ENCODE measurements around the gene FLYWCH1.
A peak's percentile ranks its signal among the peaks of the same experiment; 100 is the strongest.

Gene FLYWCH1

GRCh38 chr16:2900526-2901075, 11.1 kb upstream of the FLYWCH1 start:
- DNase-seq: no peak

DNA sequence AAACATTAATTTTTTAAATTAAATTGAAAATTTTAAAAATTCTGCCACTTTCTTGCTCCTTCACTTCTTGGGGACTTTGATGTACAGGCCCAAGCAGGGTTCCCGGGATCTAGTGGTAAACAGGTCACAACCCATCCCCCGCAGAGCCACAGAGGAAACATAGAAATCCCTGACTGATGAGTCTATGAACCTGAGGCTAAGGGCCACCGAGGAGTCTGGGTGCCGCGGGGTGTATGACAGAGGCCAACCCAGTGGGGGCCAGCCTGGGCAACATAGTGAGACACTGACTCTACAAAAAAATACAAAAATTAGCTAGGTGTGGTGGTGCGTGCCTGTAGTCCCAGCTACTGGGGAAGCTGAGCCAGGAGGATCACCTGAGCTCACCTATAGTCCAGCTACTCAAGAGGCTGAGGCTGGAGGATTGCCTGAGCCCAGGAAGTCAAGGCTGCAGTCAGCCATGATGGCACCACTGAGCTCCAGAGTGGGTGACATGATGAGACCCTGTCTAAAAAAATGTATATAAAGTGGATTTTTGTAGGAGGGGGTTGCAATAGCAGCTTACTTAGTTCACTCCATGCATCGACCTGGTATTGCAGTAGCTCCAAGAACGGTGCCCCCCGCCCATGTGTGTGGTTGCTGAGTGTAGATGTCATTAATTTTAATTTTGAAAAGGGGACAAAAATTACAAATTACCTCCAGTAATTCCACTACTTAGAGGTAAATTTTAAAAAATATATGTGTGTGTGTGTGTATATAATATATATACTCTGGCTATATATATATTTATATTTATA, 9.2 kb upstream of the FLYWCH1 start:
- DNase-seq: no peak

GRCh38 chr16:2904100-2904921, 7.4 kb upstream of the FLYWCH1 start:
- DNase-seq: peak; percentile 89

GRCh38 chr16:2904922-2905240, 6.8 kb upstream of the FLYWCH1 start:
- DNase-seq: no peak

DNA sequence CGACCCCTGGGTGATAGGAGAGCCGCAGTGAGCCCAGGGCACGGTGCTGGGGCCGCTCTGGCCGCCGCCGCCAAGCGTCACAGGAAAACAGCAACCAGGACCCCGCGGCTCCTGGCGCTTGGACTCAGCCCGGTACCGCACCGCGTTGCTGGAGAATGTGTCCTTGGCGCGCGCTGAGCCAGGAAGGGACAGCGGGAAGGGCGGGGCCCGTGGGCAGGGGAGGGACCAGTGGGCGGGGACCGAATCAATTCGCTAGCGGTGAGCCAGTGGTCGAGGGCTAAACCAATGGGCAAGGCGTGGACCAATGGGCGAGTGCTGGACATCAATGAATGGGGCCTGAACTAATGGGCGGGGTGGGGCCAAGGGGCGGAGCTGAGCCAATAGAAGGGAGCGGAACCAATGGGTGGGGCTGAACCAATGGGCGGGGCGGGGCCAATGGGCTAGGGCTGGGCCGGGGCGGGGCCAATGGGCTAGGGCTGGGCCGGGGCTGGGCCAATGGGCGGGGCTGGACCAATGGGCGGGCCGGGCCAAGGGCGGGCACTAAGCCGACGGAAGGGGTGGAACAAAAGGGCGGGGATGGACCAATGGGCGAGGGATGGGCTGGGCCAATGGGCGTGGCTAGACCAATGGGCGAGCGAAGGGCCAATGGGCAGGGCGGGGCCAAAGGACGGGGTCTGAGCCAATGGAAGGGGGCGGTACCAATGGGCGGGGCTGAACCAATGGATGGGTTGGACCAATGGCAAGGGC, 6.3 kb upstream of the FLYWCH1 start:
- DNase-seq: peak; percentile 100

- DNase-seq: no peak
Observed at GRCh38 chr16:2905988-2906387, 5.7 kb upstream of the FLYWCH1 start.

GRCh38 chr16:2907084-2907753, 4.5 kb upstream of the FLYWCH1 start:
- DNase-seq: peak; percentile 64

DNA sequence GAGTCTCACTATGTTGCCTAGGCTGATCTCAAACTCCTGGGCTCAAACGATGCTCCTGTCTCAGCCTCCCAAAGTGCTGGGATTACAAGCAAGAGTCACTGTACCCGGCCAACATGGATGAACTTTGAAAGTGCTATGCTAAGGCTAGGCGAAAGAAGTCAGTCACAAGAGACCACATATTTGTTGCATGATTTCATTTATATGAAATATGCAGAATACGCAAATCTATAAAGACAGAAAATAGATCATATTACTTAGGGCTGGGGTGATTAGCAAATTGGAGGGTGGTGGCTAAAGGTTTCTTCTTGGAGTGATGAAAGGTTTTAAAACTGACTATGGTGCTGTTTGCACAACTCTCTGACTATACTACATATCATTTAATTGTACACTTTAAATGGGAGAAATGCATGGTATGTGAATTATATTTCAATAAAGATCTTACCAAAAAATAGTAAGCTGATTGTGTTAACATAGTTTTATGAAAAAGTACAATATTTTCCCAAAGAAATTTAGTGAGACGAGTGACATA, 1.2 kb upstream of the FLYWCH1 start:
- DNase-seq: no peak

DNA sequence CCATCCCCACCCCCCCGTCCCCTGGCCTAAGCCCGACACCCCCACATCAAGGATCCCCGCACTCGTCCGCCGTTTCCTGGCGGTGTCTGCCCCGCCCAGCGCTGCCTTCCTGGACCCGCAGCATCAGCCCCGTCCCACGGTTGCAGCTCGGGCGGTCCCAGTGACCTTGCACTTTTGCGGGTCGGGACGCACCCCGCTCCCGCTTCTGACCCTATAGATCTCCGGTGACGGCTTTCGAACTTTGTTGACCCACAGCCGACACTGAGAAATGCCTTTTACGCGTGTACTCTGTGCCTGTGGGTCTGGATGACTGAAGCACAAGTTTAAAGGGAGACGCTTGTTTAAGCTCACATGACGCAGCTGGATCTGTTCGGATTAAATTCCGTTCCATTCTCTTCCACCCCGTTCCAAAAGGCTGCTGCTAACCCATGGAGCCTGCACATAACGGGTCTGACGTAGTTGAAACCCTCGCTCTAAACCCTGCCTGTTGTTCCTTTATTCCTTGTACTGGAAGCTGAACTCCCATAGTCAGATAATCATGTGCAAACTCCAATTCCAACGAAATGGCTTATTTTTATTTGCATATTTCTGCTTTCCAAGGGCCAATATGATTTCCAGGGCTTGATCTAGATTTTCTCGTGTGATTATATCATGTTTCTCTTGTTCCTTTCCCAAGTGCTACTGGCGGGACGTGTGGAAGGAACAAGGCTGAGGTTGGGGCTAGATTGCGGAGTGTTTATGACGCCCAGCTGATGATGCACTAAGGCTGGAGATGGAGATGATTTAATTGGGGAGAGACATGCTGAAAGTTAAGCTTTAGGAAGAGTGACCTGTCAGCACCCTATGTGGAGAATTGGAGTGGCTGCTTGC, 834 bp downstream of the FLYWCH1 start:
- peak; percentile 41 for DNase-seq

DNA sequence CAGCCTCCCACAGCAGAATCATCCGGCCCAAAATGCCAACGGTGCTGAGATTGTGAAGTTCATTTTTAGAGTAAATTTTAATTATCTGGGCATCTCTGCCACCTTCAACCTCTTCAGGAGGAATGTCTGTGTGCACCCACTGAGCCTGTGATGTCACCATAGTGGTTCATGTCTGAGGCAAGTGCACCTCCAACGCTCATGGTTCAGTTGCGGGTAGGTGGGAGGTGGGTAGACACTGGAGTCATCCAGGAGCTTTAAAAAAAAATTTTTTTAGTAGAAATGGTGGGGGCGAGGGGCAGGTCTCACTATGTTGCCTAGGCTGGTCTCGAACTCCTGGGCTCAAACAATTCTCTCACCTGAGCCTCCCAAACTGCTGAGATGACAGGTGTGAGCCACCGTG, 1.9 kb downstream of the FLYWCH1 start:
- DNase-seq: no peak

DNA sequence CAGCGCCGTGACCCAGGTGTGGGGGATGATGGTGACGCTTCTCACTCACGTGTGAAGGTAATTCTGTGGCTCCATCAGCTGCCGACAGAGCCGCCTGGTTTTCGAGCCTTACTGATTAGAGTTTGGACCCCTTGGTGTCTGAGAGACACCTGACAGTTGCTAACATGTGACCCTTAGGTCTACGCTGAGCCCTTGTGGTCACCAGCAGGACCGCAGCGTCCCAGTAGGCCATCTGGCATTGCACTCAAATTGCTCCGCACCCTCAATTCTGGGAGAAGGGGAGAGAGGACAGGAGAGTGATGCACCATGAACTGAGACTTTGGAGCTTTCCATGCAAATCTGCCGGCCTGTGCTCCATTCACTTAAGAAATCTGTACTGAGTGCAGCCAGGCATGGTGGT, 2.5 kb downstream of the FLYWCH1 start:
- DNase-seq: no peak

DNA sequence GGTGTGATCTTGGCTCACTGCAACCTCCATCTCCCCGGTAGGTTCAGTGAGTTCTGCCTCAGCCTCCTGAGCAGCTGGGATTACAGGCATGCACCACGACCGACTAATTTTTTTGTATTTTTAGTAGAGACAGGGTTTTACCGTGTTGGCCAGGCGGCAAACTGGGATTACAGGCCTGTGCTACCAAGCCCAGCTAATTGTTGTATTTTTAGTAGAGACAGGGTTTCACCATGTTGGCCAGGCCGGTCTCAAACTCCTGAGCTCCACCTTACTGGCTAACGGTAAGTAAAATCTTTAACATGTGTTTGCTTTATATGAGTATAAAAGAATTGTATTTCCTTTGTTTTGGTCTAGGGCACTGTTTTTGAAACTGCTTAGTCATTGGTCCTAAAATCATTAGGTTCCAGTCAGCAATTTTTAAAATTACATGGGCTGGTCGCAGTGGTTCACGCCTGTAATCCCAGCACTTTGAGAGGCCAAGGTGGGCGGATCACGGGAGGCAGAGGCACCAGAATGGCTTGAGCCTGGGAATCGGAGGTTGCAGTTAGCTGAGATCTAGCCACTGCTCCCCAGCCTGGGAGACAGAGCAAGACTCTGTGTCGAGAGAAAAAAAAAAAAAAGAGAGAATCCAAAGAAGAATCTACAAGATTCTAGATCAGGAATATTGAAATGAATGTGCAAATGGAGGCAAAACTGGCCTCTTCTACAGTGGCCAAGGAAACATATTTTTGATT, 3.6 kb downstream of the FLYWCH1 start:
- DNase-seq: peak; percentile 30

DNA sequence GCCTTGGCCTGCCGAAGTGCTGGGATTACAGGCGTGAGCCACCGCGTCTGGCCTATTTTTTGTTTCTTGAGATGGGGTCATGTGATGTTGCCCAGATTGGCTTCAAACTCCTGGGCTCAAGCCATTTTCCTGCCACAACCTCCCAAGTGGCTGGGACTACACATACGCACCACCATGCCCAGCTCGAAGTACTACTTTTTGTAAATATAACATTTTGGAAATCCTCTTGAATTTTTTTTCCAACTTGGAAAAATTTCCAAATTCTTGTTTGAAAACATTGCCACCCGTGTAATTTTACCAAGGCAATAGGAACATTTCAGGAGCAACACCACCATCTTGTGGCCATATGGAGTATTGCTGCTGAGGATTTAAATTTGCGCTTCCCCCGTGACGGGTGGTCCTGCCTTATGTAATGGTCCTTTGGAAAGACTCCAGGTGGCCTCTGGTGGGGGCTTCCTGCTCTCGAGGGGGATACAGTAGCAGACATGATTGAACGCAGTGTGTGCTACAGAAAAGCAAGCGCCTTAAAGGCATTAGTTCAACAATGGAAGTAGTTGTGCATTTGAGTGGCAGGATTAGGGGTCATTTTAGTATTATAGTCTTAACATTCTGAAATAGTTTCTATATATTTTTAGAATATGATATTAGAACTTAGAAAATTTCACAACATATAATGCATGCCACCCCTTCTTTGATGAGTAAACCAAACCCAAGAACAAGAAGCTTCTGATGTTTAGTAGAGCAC, 8.0 kb downstream of the FLYWCH1 start:
- peak; percentile 72 for DNase-seq

DNA sequence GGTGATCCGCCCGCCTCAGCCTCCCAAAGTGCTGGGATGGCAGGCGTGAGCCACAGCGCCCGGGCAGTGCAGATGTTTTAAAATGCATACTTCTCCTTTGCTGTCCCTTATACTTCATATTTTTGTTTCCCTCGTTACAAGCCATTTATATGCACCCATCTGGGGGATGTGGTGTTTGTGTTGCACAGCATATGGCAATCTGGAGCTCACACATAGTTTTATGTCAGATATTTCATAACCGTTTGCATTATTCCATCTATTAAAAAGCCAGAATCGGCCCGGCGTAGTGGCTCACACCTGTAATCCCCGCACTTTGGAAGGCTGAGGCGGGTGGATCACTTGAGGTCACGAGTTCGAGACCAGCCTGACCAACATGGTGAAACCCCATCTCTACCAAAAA, 11.8 kb downstream of the FLYWCH1 start:
- no peak for DNase-seq

- no peak for DNase-seq
Observed at GRCh38 chr16:2924901-2925755, 13.4 kb downstream of the FLYWCH1 start.

- DNase-seq: no peak
Observed at GRCh38 chr16:2925951-2926649, 14.4 kb downstream of the FLYWCH1 start.

DNA sequence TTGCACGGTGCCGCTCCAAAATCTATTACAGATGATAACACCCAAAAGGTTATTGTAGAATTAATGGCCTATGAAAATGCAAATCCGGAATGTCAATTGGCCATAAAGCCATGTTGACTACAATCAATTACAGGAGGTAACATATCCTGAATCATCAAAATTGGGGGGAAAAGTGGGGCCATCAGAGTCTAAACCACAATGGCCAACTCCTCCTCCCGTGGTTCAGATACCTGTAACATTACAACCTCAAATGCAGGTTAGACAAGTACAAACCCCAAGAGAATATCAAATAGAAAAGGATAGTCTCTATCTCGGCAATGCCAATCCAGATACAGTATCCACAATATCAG, 14.9 kb downstream of the FLYWCH1 start:
- no peak for DNase-seq

DNA sequence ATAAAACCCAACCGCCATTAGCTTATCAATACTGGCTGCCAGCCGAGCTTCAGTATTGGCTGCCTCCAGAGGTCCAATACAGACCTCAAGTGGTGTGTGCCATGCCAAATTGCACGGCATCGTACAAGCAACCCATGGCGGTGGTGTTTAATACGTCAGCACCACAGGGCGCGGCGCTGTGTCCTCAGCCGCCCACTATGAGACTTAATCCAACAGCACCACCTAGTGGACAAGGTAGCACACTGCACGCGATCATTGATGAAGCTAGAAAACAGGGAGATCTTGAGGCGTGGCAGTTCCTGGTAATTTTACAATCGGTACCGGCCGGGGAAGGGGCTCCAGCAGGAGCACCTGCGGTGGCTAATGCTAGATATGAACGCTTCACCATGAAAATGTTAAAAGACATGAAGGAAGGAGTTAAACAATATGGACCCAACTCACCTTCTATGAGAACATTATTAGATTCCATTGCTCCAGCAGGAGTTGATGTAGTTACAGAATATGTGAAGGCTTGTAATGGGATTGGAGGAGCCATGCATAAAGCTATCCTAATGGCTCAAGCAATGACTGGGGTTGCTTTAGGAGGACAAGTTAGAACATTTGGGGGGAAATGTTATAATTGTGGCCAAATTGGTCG, 15.4 kb downstream of the FLYWCH1 start:
- peak; percentile 93 for DNase-seq

Measured in RPMI8226 (cell line).